Ecto neural progenitor cell (in vitro differentiated cells): Measurements from ENCODE around the gene MPZL3.
A peak's percentile ranks its signal among the peaks of the same experiment; 100 is the strongest.

Experiments
- DNase-seq: peaks from one replicate; pipeline ENCODE4 v3.0.0-alpha.2; 2018; ENCODE audit warnings: low spot score

Gene MPZL3

GRCh38 chr11:118251858-118252652, at the start of gene MPZL3:
Gene MPZL3 (minus strand): TSS chr11:118252365. CDS start chr11:118252294, 71 bp downstream.
- peak; percentile 89 for DNase-seq

- DNase-seq = no peak
Observed at GRCh38 chr11:118301600-118302195, 49.5 kb upstream of the MPZL3 start.

- DNase-seq = no peak
Observed at GRCh38 chr11:118295815-118296454, 43.8 kb upstream of the MPZL3 start.

- no peak for DNase-seq
Observed at GRCh38 chr11:118295199-118295598, 43.0 kb upstream of the MPZL3 start.

GRCh38 chr11:118294053-118294452, 41.9 kb upstream of the MPZL3 start:
- no peak for DNase-seq

- DNase-seq = no peak
Observed at GRCh38 chr11:118291477-118292135, 39.4 kb upstream of the MPZL3 start.

GRCh38 chr11:118290923-118291322, 38.8 kb upstream of the MPZL3 start:
- DNase-seq = no peak

- no peak for DNase-seq
Observed at GRCh38 chr11:118289401-118289800, 37.2 kb upstream of the MPZL3 start.

GRCh38 chr11:118287006-118287405, 34.8 kb upstream of the MPZL3 start:
- DNase-seq = no peak

GRCh38 chr11:118286545-118286944, 34.4 kb upstream of the MPZL3 start:
- no peak for DNase-seq

- DNase-seq = no peak
Observed at GRCh38 chr11:118283756-118284350, 31.7 kb upstream of the MPZL3 start.

- DNase-seq = no peak
Observed at GRCh38 chr11:118283037-118283636, 31.0 kb upstream of the MPZL3 start.

- no peak for DNase-seq
Observed at GRCh38 chr11:118282606-118283005, 30.4 kb upstream of the MPZL3 start.

GRCh38 chr11:118281284-118281683, 29.1 kb upstream of the MPZL3 start:
- no peak for DNase-seq

- DNase-seq = no peak
Observed at GRCh38 chr11:118277312-118277711, 25.1 kb upstream of the MPZL3 start.

- DNase-seq = no peak
Observed at GRCh38 chr11:118276422-118276821, 24.3 kb upstream of the MPZL3 start.

GRCh38 chr11:118275176-118275575, 23.0 kb upstream of the MPZL3 start:
- no peak for DNase-seq

GRCh38 chr11:118274186-118274585, 22.0 kb upstream of the MPZL3 start:
- DNase-seq = no peak

- DNase-seq = no peak
Observed at GRCh38 chr11:118272001-118272400, 19.8 kb upstream of the MPZL3 start.

- no peak for DNase-seq
Observed at GRCh38 chr11:118267486-118267885, 15.3 kb upstream of the MPZL3 start.

GRCh38 chr11:118265954-118266353, 13.8 kb upstream of the MPZL3 start:
- DNase-seq = no peak
